NT2/D1 (cell line): Measurements from ENCODE around the gene ZNF830.

Experiments
- SUZ12 ChIP-seq: IDR thresholded peaks from 2 replicates; pipeline ENCODE4 v1.6.1; 2011; ENCODE audit not compliant: insufficient read length, insufficient read depth; ENCODE audit errors: extremely low read depth
- YY1 ChIP-seq: IDR thresholded peaks from 2 replicates; pipeline ENCODE4 v1.6.1; 2011; ENCODE audit not compliant: insufficient read length, insufficient read depth
- ZNF274 ChIP-seq: IDR thresholded peaks from 2 replicates; pipeline ENCODE4 v1.6.1; 2011; ENCODE audit warnings: mild to moderate bottlenecking, low read depth, low read length

DNA sequence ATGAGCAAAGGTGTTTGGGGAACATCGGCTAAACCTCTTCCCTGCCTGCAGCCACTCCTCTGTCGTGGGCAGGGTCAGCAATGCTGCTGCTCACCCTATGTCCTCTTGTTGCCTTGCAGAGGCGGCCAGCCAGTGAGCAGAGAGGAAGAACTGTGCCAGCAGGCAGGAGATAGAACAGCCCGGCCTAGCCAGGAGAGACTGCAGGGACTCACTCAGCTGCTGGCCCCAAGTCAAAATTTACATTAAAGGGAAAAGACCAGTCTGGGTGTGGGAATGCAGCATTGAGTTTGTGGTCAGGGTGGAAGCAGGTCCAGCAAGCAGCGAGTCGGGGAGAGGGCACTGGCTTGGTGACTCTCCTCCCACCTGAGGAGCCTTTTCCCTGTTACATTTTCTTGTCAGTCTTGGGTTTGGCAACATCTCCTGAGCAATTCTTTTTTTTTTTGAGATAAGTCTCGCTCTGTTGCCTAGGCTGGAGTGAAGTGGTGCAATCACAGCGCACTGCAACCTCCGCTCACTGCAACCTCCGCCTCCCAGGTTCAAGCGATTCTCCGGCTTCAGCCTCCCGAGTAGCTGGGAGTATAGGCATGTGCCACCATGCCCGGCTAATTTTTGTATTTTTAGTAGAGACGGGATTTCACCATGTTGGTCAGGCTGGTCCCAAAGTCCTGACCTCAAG, 41.7 kb downstream of the ZNF830 start:
- TF ChIP-seq ZNF274, result no peak
- TF ChIP-seq YY1, result no peak
- no peak for TF ChIP-seq SUZ12
